ENCODE measurements around the gene DCTN4. TPM values are rescaled to one million over a fixed set of nuclear protein-coding genes. Genes with fewer than 3 reads are reported as not detected.
A peak's percentile ranks its signal among the peaks of the same experiment; 100 is the strongest.

DCTN4 gene
- total RNA-seq, 3 donors from 2014 or later (not counting 1 experiment from before 2014, with no cell fraction given): 90.0 to 108 (median 92.0) TPM

DNA sequence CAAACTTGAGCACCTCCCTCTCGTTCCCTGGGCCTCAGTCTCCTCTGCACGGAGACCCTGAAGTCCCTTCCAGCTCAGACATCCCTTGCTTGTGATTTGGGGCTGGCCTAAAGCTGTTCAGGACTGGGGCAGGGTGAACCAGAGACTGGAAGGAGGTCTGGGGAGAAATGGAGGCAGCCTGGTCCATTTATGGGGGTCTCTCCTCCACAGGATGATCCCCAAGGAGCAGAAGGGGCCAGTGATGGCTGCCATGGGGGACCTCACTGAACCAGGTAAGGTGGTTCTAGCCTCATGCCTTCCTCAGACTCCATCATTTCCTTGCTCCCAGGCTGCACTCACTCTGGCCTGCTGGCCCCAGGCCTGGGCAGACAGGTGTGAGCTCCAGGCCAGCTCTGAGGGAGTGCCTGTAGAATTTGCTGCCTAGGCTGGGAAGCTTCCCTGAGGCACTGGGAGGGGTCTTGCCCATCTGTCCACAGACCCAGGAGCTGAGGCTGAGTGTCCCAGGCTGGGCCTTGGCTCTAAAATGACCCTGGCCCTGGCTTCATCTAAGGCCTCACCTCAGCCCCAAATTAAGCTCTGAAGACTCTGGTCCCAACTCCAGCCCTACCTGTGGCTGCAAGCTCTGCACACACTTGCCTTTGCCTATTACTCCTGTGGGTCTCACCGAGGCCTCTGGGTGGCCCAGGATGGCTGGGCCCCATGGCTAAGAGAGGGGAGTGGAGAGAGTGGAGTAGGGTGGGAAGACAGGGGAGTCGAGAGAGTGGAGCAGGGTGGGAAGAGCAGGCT lies 95.9 kb downstream of the DCTN4 start:
- ATAC-seq: no peak
- Histone ChIP-seq H3K27ac (ENCODE audit: low read length) (no peak overlapping the region), H3K27me3 (ENCODE audit: control insufficient read depth, insufficient read depth, low read length) (no peaks in the 10 kb centered on the region), H3K4me3 (ENCODE audit: low read length) (no peak overlapping the region), H3K4me1 (ENCODE audit: control insufficient read depth, insufficient read depth, low read length) (no peaks in the 10 kb centered on the region), H3K9me3 (ENCODE audit: control insufficient read depth, insufficient read depth, low read length) (no peaks in the 10 kb centered on the region), H3K36me3 (ENCODE audit: control insufficient read depth, insufficient read depth, low read length) (no peaks in the 10 kb centered on the region)
- H3K4me1 Mint-ChIP-seq: no peaks in the 10 kb centered on the region
- no peak overlapping the region for H3K4me3 Mint-ChIP-seq
- H3K9me3 Mint-ChIP-seq: no peaks in the 10 kb centered on the region
- TF ChIP-seq, protein P1, sequence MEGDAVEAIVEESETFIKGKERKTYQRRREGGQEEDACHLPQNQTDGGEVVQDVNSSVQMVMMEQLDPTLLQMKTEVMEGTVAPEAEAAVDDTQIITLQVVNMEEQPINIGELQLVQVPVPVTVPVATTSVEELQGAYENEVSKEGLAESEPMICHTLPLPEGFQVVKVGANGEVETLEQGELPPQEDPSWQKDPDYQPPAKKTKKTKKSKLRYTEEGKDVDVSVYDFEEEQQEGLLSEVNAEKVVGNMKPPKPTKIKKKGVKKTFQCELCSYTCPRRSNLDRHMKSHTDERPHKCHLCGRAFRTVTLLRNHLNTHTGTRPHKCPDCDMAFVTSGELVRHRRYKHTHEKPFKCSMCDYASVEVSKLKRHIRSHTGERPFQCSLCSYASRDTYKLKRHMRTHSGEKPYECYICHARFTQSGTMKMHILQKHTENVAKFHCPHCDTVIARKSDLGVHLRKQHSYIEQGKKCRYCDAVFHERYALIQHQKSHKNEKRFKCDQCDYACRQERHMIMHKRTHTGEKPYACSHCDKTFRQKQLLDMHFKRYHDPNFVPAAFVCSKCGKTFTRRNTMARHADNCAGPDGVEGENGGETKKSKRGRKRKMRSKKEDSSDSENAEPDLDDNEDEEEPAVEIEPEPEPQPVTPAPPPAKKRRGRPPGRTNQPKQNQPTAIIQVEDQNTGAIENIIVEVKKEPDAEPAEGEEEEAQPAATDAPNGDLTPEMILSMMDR (IDR thresholded peaks at IDR 0.05): no peak
- peaks cover 0 to 6% of the 10 kb centered on the region in 2 donors for H3K27me3 Mint-ChIP-seq (ENCODE audit: low read depth in 2 of 2)
- H3K27ac Mint-ChIP-seq: no peak overlapping the region
- 86% methylated on average over 3 of the region's 4 CpGs for WGBS (ENCODE audit: insufficient coverage)
- DNase-seq: no peak
- intact Hi-C loops (cut with micrococcal nuclease): no loop called here
- no peaks in the 10 kb centered on the region for H3K36me3 Mint-ChIP-seq

DNA sequence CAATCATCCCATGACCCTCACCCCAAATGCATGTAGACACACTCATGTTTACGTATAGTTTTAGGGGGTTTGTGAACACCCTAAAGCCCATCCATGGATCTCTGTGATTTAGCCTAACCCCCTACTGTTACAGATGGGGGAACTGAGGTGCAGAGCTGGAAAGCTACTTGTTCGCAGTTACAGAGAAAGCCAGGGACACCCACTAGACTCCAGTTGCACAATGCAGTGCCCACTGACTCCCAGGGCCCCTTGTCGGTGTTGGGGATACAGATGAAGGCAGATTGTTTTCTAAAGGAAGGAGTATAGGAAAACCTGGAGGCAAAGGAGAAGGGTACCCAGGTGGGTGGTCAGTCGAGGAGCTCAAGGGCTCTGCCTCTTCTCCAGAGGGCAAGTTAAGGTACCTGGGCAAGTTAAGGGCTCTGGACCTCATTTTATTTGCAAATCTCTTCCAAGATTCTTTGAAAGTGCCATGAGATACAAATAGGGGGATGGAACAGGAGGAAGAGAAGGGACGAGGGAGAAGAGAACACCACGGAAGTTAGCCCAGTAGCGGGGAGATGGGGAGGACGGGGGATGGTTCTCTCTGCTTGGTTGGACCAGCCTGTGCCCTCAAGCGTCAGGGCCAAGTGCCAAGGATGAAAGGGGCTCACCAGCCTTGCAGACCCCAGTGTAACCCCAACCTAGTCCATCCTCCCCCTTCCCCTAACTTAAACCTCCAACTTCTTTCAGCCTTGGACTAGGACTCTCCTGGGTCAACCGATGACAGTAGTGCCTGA lies 96.8 kb downstream of the DCTN4 start:
- Histone ChIP-seq H3K36me3 (ENCODE audit: control insufficient read depth, insufficient read depth, low read length) (no peaks in the 10 kb centered on the region), H3K27me3 (ENCODE audit: control insufficient read depth, insufficient read depth, low read length) (no peaks in the 10 kb centered on the region), H3K27ac (ENCODE audit: low read length) (no peak overlapping the region), H3K9me3 (ENCODE audit: control insufficient read depth, insufficient read depth, low read length) (no peaks in the 10 kb centered on the region), H3K4me1 (ENCODE audit: control insufficient read depth, insufficient read depth, low read length) (peaks cover 5% of the 10 kb centered on the region), H3K4me3 (ENCODE audit: low read length) (no peak overlapping the region)
- Mint-ChIP-seq H3K27ac (no peak overlapping the region), H3K4me1 (peaks cover 0 to 7% of the 10 kb centered on the region in 2 donors), H3K9me3 (no peaks in the 10 kb centered on the region), H3K36me3 (no peaks in the 10 kb centered on the region), H3K27me3 (ENCODE audit: low read depth in 2 of 2) (peaks cover 0 to 6% of the 10 kb centered on the region in 2 donors), H3K4me3 (no peak overlapping the region)
- ATAC-seq: no peak
- 90% methylated on average over 10 of the region's 10 CpGs for WGBS (ENCODE audit: insufficient coverage)
- TF ChIP-seq, protein P1 (IDR thresholded peaks at IDR 0.05): no peak
- no peak for DNase-seq
- intact Hi-C loops (cut with micrococcal nuclease): no loop called here

DNA sequence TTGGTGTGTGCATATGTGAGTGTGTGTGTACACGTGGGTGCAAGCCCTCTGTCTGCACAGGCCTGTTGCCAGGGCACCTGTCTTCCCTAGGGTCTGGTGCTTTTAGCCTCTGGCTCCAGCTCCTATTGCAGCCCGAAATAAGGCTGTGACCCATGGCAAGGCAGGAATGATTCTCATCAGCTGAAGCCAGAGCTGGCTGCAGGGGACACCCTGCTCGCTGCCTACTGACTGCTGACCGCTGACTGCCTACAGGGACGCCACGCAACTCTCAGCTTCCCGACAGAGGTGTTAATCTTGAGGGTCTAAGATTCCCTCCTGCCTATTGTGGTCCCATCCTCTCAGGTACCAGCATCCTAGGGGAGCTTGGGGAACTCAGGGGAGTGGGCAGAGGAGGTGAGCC lies 97.7 kb downstream of the DCTN4 start, which contains the start of gene MYOZ3:
MYOZ3 (plus strand) TSS at position 166 of the 400 bp plus-strand sequence. CDS start 1,691 bp downstream, outside the sequence.
- H3K4me3 Mint-ChIP-seq: peak within 1 kb of the TSS; percentile 13
- DNase-seq: no peak
- H3K36me3 Mint-ChIP-seq: no peaks in the 10 kb centered on the region
- H3K27me3 Mint-ChIP-seq (ENCODE audit: low read depth in 2 of 2): peaks cover 0 to 6% of the 10 kb centered on the region in 2 donors
- no peak for ATAC-seq
- peaks cover 10% of the 10 kb centered on the region for H3K4me1 ChIP-seq (ENCODE audit: control insufficient read depth, insufficient read depth, low read length)
- H3K9me3 Mint-ChIP-seq: no peaks in the 10 kb centered on the region
- TF ChIP-seq, protein P1 (IDR thresholded peaks at IDR 0.05): no peak
- H3K4me1 Mint-ChIP-seq: peaks cover 0 to 12% of the 10 kb centered on the region in 2 donors
- H3K27ac Mint-ChIP-seq: no peak within 1 kb of the TSS
- H3K9me3 ChIP-seq (ENCODE audit: control insufficient read depth, insufficient read depth, low read length): no peaks in the 10 kb centered on the region
- H3K27me3 ChIP-seq (ENCODE audit: control insufficient read depth, insufficient read depth, low read length): no peaks in the 10 kb centered on the region
- H3K4me3 ChIP-seq (ENCODE audit: low read length): no peak within 1 kb of the TSS
- intact Hi-C loops (cut with micrococcal nuclease): no loop called here
- H3K36me3 ChIP-seq (ENCODE audit: control insufficient read depth, insufficient read depth, low read length): no peaks in the 10 kb centered on the region
- H3K27ac ChIP-seq (ENCODE audit: low read length): no peak within 1 kb of the TSS
- WGBS (ENCODE audit: insufficient coverage): 86% methylated on average over 7 of the region's 7 CpGs

Data from natural killer cell (primary cell).